AG10803 (cell line): ENCODE results near the gene RPL3.

Experiments used
- DNase-seq: peaks from one replicate; pipeline ENCODE4 v3.0.0; 2010; ENCODE audit warnings: low read depth
- H3K4me3 ChIP-seq: 2 replicates; pipeline ENCODE4 v1.5.1; 2011; ENCODE audit warnings: mild to moderate bottlenecking, low read length, control low read depth
- TF ChIP-seq, protein P1 (sequence below): conservative IDR thresholded peaks from 2 replicates; pipeline ENCODE4 v1.5.1; 2011; ENCODE audit warnings: mild to moderate bottlenecking, low read length, control low read depth, inconsistent platforms

Gene RPL3

DNA sequence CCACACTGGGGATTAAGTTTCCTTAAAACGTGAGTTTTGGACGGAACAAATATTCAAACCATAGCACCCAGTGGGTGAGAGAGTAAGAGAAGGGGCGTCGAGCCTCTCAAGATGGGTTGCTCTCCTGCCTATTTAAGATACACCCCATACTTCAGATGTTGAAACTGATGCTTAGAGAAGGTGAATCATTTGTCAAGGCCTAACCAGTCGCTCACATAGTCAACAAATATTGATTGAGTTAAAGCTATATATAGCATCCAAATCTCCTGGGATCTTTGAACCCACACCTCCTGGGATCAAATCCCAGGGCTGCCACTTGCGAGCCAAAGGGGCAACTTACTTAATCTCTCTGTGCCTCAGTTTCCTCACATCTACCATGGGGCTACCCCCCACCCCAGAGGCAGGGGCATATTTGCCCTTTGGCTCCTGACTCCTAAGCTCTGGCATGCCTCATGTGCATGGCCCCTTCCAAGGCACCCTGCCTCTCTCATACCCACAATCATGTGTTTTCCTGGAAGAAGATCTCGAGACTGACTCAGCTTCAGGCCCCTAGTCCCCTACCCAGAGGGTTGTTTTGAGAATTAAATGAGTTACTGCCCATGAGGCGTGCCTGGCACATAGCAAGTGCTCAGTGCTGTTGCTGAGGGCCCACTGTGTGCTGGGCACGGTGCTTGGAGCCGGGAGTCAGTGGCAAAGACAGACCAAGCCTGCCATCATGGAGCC lies 55.6 kb downstream of the RPL3 start:
- TF ChIP-seq, protein P1, sequence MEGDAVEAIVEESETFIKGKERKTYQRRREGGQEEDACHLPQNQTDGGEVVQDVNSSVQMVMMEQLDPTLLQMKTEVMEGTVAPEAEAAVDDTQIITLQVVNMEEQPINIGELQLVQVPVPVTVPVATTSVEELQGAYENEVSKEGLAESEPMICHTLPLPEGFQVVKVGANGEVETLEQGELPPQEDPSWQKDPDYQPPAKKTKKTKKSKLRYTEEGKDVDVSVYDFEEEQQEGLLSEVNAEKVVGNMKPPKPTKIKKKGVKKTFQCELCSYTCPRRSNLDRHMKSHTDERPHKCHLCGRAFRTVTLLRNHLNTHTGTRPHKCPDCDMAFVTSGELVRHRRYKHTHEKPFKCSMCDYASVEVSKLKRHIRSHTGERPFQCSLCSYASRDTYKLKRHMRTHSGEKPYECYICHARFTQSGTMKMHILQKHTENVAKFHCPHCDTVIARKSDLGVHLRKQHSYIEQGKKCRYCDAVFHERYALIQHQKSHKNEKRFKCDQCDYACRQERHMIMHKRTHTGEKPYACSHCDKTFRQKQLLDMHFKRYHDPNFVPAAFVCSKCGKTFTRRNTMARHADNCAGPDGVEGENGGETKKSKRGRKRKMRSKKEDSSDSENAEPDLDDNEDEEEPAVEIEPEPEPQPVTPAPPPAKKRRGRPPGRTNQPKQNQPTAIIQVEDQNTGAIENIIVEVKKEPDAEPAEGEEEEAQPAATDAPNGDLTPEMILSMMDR, result no peak
- no peak for DNase-seq
- no peak overlapping the region for H3K4me3 ChIP-seq
